Upper lobe of right lung (tissue), 1 donor: Measurements from ENCODE around the gene CSMD2. TPM values are rescaled to one million over a fixed set of nuclear protein-coding genes. Genes with fewer than 3 reads are reported as not detected.

Source experiments
- ATAC-seq: fragments of 200-7000 bp; cut with Tn5 transposase; one replicate; pipeline ENCODE4 v1.9.1; 2020; ENCODE audit warnings: mild to moderate bottlenecking, moderate library complexity
- DNase-seq: peaks from one replicate; pipeline ENCODE4 v3.0.0-alpha.2; 2020
- H3K27ac ChIP-seq: fragments of 200-600 bp; one replicate; pipeline ENCODE4 v1.8.0; 2022
- H3K27me3 ChIP-seq: fragments of 200-600 bp; one replicate; pipeline ENCODE4 v1.8.0; 2022; ENCODE audit warnings: mild to moderate bottlenecking
- H3K36me3 ChIP-seq: fragments of 200-600 bp; one replicate; pipeline ENCODE4 v1.8.0; 2022
- H3K4me1 ChIP-seq: fragments of 200-600 bp; one replicate; pipeline ENCODE4 v1.8.0; 2022
- H3K4me3 ChIP-seq: fragments of 200-600 bp; one replicate; pipeline ENCODE4 v1.8.0; 2022; ENCODE audit warnings: mild to moderate bottlenecking
- H3K9me3 ChIP-seq: fragments of 200-600 bp; one replicate; pipeline ENCODE4 v1.8.0; 2022
- CTCF ChIP-seq: fragments of 200-600 bp; IDR thresholded peaks from one replicate; pipeline ENCODE4 v1.8.0; 2022; ENCODE audit warnings: antibody characterized with exemption
- intact Hi-C: fragments of 100-400 bp; cut with DNase I; formaldehyde crosslinking; loops from one replicate; pipeline ENCODE4 v1.11.0; 2022
- total RNA-seq: library from RNA; stranded (reverse); fragmentation: NEBNext Ultra II Directional; extraction: Animal tissue kit (Norgen Biotek cat#: 25700); gene quantifications from one replicate; pipeline ENCODE4 v1.2.1, GENCODE V29; 2021
- donor health status: DM: no; HTN: yes; CAD: no; lungs with severe emphysema.

Gene CSMD2
- total RNA-seq, 1 donor from 2014 or later, result 0.67 TPM

- Histone ChIP-seq H3K27ac (no peak overlapping the region), H3K36me3 (no peaks in the 10 kb centered on the region), H3K4me3 (no peak overlapping the region), H3K27me3 (no peaks in the 10 kb centered on the region), H3K9me3 (no peaks in the 10 kb centered on the region), H3K4me1 (no peaks in the 10 kb centered on the region)
- no peak for TF ChIP-seq CTCF
- ATAC-seq (no peak), DNase-seq (no peak)
- intact Hi-C loops, result no loop called here
Measured at GRCh38 chr1:34002810-34003209, 162.2 kb downstream of the CSMD2 start.

DNA sequence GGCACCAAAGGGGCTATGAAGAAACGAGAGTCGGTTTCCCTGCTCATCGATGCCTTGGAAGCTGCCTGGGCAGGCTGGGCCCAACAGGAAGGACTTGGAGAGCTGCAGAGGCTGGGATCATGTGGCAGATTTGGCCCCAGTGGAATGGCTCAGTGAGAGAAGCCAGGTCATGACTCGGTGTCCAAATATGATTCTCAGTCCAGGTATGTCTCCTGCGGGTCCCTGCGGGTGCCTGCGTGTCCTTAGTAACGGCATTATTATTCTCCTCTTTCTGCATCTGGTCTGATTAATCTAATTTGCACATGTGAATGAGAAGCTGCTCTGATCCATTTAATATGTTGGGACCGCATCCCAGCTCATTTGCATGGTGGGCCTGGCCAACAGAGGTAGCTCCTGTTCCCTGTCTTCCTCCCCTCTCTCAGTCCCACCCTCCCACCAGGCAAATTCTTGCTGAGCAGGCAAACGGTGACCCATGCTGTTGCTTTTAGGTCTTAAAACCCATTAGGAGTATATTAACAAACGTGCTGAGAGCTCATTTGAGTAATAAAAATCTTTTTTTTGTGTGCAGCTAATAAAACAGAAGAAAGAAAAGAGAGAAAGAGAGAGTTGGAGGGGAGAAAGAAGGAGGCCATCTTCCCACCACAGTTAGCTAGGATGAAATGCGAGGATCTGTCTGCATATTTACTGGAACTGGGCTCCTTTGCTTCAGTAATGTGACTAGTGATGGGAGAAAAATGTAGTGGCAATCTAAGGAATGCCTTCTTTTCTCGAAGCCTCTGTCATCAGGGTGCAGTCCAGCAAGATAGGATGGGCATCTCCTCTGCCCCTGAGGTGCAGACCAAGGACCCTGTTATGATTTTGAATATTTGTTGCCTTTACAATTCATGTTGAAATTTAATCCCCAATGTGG is 167.6 kb downstream of the CSMD2 start:
- H3K4me1 ChIP-seq, result no peaks in the 10 kb centered on the region
- DNase-seq, result no peak
- no peaks in the 10 kb centered on the region for H3K27me3 ChIP-seq
- no peak for ATAC-seq
- H3K4me3 ChIP-seq, result no peak overlapping the region
- H3K27ac ChIP-seq, result no peak overlapping the region
- intact Hi-C loops, result no loop called here
- no peak for TF ChIP-seq CTCF
- H3K9me3 ChIP-seq, result no peaks in the 10 kb centered on the region
- no peaks in the 10 kb centered on the region for H3K36me3 ChIP-seq

- Histone ChIP-seq H3K27ac (no peak overlapping the region), H3K9me3 (no peaks in the 10 kb centered on the region), H3K27me3 (no peaks in the 10 kb centered on the region), H3K36me3 (no peaks in the 10 kb centered on the region), H3K4me3 (no peak overlapping the region), H3K4me1 (no peaks in the 10 kb centered on the region)
- no peak for TF ChIP-seq CTCF
- intact Hi-C loops, result no loop called here
- DNase-seq (no peak), ATAC-seq (no peak)
Measured at GRCh38 chr1:33996281-33996680, 168.7 kb downstream of the CSMD2 start.

GRCh38 chr1:33993301-33993700 is 171.7 kb downstream of the CSMD2 start:
- Histone ChIP-seq H3K9me3 (no peaks in the 10 kb centered on the region), H3K4me1 (no peaks in the 10 kb centered on the region), H3K27me3 (peaks cover 2% of the 10 kb centered on the region), H3K27ac (no peak overlapping the region), H3K36me3 (no peaks in the 10 kb centered on the region), H3K4me3 (no peak overlapping the region)
- intact Hi-C loops, result no loop called here
- TF ChIP-seq CTCF, result no peak
- DNase-seq (no peak), ATAC-seq (no peak)

DNA sequence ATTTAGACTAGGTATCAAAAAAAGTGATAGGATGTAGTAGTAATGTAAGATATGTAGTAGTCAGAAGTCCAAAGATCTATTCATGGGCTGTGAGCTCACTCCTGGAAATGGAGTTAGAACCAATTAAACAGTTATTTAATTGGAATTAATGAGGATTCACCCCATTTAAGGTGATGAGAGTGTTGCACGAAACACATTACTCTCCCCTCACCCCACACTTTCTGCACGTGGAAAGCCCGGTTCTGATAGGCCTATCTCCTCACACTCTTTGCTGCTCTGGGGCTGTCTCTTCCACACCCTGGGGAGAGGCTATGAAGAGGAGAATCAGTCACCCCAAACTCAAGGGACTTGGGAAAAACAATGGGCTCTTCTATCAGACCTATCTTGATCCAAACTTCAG is 174.7 kb downstream of the CSMD2 start:
- ATAC-seq, result no peak
- no peaks in the 10 kb centered on the region for H3K36me3 ChIP-seq
- TF ChIP-seq CTCF, result no peak

More for the DNA sequence above, 174.7 kb downstream of the CSMD2 start:
- H3K27ac ChIP-seq, result no peak overlapping the region
- no peak overlapping the region for H3K4me3 ChIP-seq
- intact Hi-C loops, result no loop called here
- H3K4me1 ChIP-seq, result peaks cover 2% of the 10 kb centered on the region
- H3K27me3 ChIP-seq, result peaks cover 2% of the 10 kb centered on the region
- no peak for DNase-seq
- H3K9me3 ChIP-seq, result no peaks in the 10 kb centered on the region
